ENCODE data around the gene OLFML2B.

GRCh38 chr1:161954050-161954449, 69.6 kb downstream of the OLFML2B start:
- TF ChIP-seq CTCF (IDR thresholded peaks at IDR 0.05) (no peak), EP300 (IDR thresholded peaks at IDR 0.05) (no peak), POLR2A (IDR thresholded peaks at IDR 0.05) (no peak)
